ENCODE data around the gene C4orf33.

Gene C4orf33

DNA sequence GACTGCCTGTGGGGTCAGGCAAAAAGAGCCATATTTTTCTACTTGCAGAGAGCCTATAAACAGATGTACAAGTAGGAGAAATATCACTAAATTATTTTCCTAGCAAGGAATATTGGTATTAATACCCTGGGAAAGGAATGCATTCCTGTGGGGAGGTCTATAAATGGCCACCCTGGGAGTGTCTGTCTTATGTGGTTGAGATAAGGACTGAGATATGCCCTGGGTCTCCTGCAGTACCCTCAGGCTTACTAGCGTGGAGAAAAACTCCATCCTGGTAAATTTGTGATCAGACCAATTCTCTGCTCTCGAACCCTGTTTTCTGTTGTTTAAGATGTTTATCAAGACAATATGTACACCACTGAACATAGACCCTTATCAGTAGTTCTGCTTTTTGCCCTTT, 35.4 kb downstream of the C4orf33 start:
- no peak for DNase-seq

DNA sequence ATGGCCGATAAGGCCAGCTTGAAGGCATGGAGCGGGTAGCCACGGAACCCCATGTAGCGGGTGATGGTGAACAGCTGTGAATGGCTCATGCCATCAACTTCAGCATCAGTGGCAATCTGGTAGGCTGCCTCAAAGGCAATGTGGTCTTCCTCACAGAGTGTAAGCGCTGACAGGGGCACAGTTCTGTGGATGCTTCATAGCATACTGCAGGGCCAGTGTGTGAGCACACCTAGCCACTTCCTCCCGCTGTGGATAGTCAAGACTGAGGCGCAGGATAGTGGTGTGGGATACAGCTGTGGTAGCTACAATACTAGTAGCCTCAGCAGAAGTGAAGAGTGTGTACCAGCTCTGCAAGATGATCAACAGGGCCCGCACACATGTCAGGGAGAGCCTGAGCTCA, 40.5 kb downstream of the C4orf33 start:
- DNase-seq, result no peak

DNA sequence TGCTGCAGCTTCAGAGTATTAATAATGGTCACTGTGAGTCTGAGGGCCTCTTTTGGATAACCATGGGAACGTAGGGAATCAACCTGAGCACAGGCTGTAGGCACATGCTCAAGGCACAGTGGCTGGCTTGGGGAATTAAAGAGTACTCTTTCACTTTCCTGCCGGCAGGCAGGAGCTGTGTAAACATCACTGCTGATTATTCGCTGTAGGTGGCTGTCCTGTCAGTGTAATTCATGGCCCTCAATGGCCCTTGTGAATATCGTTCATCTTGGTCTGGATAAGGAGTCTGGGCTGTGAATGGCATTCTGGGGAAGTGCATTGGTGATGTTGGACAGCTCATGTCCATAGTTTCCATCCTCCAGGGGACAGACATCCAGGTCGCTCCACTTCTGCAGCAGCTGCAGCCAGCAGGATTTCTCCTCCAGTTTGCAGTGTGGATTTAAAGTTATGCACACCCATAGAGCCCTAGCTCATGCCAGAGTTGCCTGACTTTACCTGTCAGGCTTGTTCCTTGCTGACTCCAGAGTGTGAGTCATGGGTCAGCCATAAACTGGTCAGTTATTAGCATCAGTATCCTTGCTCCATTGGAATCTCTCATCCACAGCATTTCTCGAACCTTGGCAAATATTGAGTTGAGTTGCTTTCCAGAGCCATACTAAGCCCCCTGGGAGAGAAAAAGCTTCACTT, 43.0 kb downstream of the C4orf33 start:
- DNase-seq, result no peak

GRCh38 chr4:129140521-129140920, 44.6 kb downstream of the C4orf33 start:
- no peak for DNase-seq

GRCh38 chr4:129143359-129143758, 47.4 kb downstream of the C4orf33 start:
- no peak for DNase-seq

DNA sequence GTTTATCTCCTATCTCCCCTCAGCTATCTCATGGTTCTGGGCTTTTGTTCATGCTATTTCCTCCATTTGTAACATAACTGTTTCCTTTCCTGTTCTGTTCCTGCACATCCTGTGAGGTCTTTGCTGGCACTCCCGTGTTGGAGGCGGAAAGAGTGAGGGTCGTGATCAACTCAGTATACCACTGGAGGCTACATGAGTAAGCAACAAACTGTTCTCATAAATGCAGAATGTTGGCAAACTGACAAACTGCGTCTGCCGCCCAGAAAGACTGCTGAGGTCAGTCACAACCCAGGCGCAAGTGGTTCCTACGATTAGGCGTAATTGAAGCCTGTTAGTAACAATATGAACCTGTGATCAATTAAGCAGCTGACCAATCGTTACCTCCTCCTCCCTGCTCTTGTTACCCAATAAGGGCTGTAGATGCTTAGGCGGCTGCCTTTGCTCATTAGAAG, 48.8 kb downstream of the C4orf33 start:
- DNase-seq, result no peak

- DNase-seq, result no peak
Measured at GRCh38 chr4:129145222-129145730, 49.3 kb downstream of the C4orf33 start.

GRCh38 chr4:129146639-129147038, 50.7 kb downstream of the C4orf33 start:
- no peak for DNase-seq

DNA sequence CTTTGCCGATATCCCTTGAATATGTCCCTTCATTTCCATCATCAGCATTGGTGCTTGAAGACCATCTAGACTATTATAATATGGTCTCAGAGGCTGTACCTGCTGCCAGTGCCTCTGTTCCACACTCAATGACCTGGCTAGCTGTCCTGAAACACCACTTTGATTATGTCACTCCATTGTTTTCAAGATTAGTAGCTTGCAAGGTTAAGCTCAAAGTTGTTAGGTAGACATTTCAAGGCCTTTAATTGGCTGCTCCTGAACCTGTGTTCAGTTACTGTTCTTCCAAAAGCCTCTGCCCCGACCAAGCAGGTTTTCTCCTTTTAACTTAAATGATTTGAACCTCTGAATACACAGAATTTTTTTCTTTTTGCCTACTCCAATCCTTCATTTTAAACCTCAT, 52.9 kb downstream of the C4orf33 start:
- DNase-seq, result no peak

GRCh38 chr4:129149906-129150305, 54.0 kb downstream of the C4orf33 start:
- no peak for DNase-seq

GRCh38 chr4:129152350-129152749, 56.4 kb downstream of the C4orf33 start:
- DNase-seq, result no peak

- no peak for DNase-seq
Measured at GRCh38 chr4:129153700-129154099, 57.7 kb downstream of the C4orf33 start.

- no peak for DNase-seq
Measured at GRCh38 chr4:129162450-129162849, 66.5 kb downstream of the C4orf33 start.

- no peak for DNase-seq
Measured at GRCh38 chr4:129163427-129163826, 67.5 kb downstream of the C4orf33 start.

DNA sequence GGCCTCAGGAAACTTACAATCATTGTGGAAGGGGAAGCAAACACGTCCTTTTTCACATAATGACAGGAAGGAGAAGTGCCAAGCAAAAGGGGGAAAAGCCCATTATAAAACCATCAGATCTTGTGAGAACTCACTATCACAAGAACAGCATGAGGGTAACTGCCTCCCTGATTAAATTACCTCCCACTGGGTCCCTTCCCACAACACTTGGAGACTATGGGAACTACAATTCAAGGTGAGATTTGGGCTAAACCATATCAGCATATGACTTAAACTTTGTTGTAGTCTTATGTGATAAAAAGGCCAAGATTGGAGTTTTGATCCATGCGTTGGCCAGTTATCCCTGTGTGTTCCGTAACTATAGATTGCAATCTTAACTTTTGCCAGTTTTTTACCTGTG, 68.3 kb downstream of the C4orf33 start:
- no peak for DNase-seq
